Kidney (tissue), 22 donors: ENCODE measurements around the gene PAGR1. TPM values are rescaled to one million over a fixed set of nuclear protein-coding genes. Genes with fewer than 3 reads are reported as not detected.

Experiments
- DNase-seq, 5 donors: peaks; one replicate each; pipeline ENCODE4 v3.0.0-alpha.2; 2013 to 2020
- FAIRE-seq: peaks from 2 replicates; lab custom pipeline; 2012; peaks lifted over from hg19 to GRCh38; lab: Jason Lieb, UNC
- H3K27ac ChIP-seq, 2 donors: one replicate each; pipeline ENCODE4 v1.7.0; 2013; ENCODE audit warnings: low read depth in 2 of 2, low read length in 2 of 2, inconsistent platforms in 1 of 2
- H3K27me3 ChIP-seq: one replicate; pipeline ENCODE4 v1.7.1; 2013; ENCODE audit warnings: low read length, inconsistent platforms; ENCODE audit not compliant: control insufficient read depth, insufficient read depth
- H3K36me3 ChIP-seq, 3 donors: one replicate each; pipeline versions ENCODE4 v1.7.0 to v1.7.1; 2013; ENCODE audit warnings: low read length in 3 of 3, control low read depth in 1 of 3, inconsistent platforms in 1 of 3; ENCODE audit not compliant: insufficient read depth in 3 of 3, control insufficient read depth in 2 of 3
- H3K4me1 ChIP-seq, 3 donors: one replicate each; pipeline versions ENCODE4 v1.7.0 to v1.7.1; 2013; ENCODE audit warnings: low read length in 3 of 3, inconsistent platforms in 1 of 3, low read depth in 1 of 3; ENCODE audit not compliant: control insufficient read depth in 2 of 3, insufficient read depth in 2 of 3
- H3K4me3 ChIP-seq, 3 donors: one replicate each; pipeline versions ENCODE4 v1.7.0 to v1.8.1; 2013; ENCODE audit warnings: low read length in 3 of 3, control low read depth in 1 of 3, inconsistent platforms in 1 of 3
- H3K9ac ChIP-seq, 3 donors: one replicate each; pipeline versions ENCODE4 v1.7.0 to v1.7.1; 2013; ENCODE audit warnings: low read length in 3 of 3, control low read depth in 1 of 3, inconsistent platforms in 1 of 3
- H3K9me3 ChIP-seq, 3 donors: one replicate each; pipeline versions ENCODE4 v1.7.0 to v1.7.1; 2013; ENCODE audit warnings: low read length in 3 of 3, control low read depth in 1 of 3, inconsistent platforms in 1 of 3; ENCODE audit not compliant: control insufficient read depth in 2 of 3, insufficient read depth in 1 of 3
- intact Hi-C: fragments of 100-400 bp; cut with DNase I; formaldehyde crosslinking; loops from one replicate; pipeline ENCODE4 v1.11.1; 2022
- long read RNA-seq, 10 donors: library from polyadenylated mRNA in 1 of 10; unstranded in 1 of 10; transcript quantifications; one replicate each; pipeline ENCODE4 v2.0.0 and lab custom pipeline, GENCODE V29; 2021 to 2026
- polyA plus RNA-seq: library from polyadenylated mRNA; stranded (reverse); fragments of 350-450 nt; fragmentation: Illumina TruSeq; extraction: RNeasy Lipid Tissue Mini Kit (QIAGEN cat#74804); gene quantifications from one replicate; pipeline ENCODE4 v1.2.3, GENCODE V29; 2014; ENCODE audit warnings: low read depth, low replicate concordance; ENCODE audit not compliant: insufficient read depth
- total RNA-seq: library from RNA; stranded (reverse); fragmentation: NEBNext Ultra II Directional; extraction: Animal tissue kit (Norgen Biotek cat#: 25700); gene quantifications from one replicate; pipeline ENCODE4 v1.2.1, GENCODE V29; 2021
- TF ChIP-seq, protein P1 (sequence below): IDR thresholded peaks from 3 replicates; pipeline ENCODE4 v1.5.1; 2012; ENCODE audit warnings: mild to moderate bottlenecking, moderate library complexity, borderline replicate concordance; ENCODE audit not compliant: insufficient read depth; ENCODE audit errors: extremely low read depth
- donor health status: control.
- donor health status: control.
- donor health status: control.
- donor health status: control.
- donor health status: control.
- donor health status: DM: yes; HTN: yes; CAD: no.
- donor health status: Normal renal cell carcinoma (clear cell type).

Gene PAGR1
- 23.5 TPM for total RNA-seq
- polyA plus RNA-seq = 30.0 TPM
- long read RNA-seq, donor 1, transcript PAGR1-201 (3 exons, 1,702 nt) = major isoform, 23 of 23 reads
- long read RNA-seq, donor 1, partial matches to known transcripts = 0 of 23 reads
- long read RNA-seq, donor 1, other reads (novel, unspliced or antisense) = 0 of 23 reads
- long read RNA-seq, donor 2, transcript PAGR1-201 (3 exons, 1,702 nt) = major isoform, 21 of 21 reads
- long read RNA-seq, donor 2, partial matches to known transcripts = 0 of 21 reads
- long read RNA-seq, donor 2, other reads (novel, unspliced or antisense) = 0 of 21 reads
- long read RNA-seq, donor 3, transcript PAGR1-201 (3 exons, 1,702 nt) = major isoform, 22 of 22 reads
- long read RNA-seq, donor 3, partial matches to known transcripts = 0 of 22 reads
- long read RNA-seq, donor 3, other reads (novel, unspliced or antisense) = 0 of 22 reads
- long read RNA-seq, donor 4, transcript PAGR1-201 (3 exons, 1,702 nt) = major isoform, 15 of 15 reads
- long read RNA-seq, donor 4, partial matches to known transcripts = 0 of 15 reads
- long read RNA-seq, donor 4, other reads (novel, unspliced or antisense) = 0 of 15 reads
- long read RNA-seq, donor 5, partial matches to known transcripts = 0 of 1 reads
- long read RNA-seq, donor 5, other reads (novel, unspliced or antisense) = 0 of 1 reads
- long read RNA-seq, donor 6, transcript PAGR1-201 (3 exons, 1,702 nt) = major isoform, 17 of 17 reads
- long read RNA-seq, donor 6, partial matches to known transcripts = 0 of 17 reads
- long read RNA-seq, donor 6, other reads (novel, unspliced or antisense) = 0 of 17 reads
- long read RNA-seq, donor 7, transcript PAGR1-201 (3 exons, 1,702 nt) = major isoform, 57 of 58 reads
- long read RNA-seq, donor 7, partial matches to known transcripts = 1 of 58 reads
- long read RNA-seq, donor 7, other reads (novel, unspliced or antisense) = 0 of 58 reads
- long read RNA-seq, donor 8, transcript PAGR1-201 (3 exons, 1,702 nt) = major isoform, 17 of 17 reads
- long read RNA-seq, donor 8, partial matches to known transcripts = 0 of 17 reads
- long read RNA-seq, donor 8, other reads (novel, unspliced or antisense) = 0 of 17 reads
- long read RNA-seq, donor 9, transcript PAGR1-201 (3 exons, 1,702 nt) = major isoform, 8 of 8 reads
- long read RNA-seq, donor 9, partial matches to known transcripts = 0 of 8 reads
- long read RNA-seq, donor 9, other reads (novel, unspliced or antisense) = 0 of 8 reads
- long read RNA-seq, donor 10, transcript PAGR1-201 (3 exons, 1,702 nt) = major isoform, 23 of 23 reads
- long read RNA-seq, donor 10, partial matches to known transcripts = 0 of 23 reads
- long read RNA-seq, donor 10, other reads (novel, unspliced or antisense) = 0 of 23 reads

DNA sequence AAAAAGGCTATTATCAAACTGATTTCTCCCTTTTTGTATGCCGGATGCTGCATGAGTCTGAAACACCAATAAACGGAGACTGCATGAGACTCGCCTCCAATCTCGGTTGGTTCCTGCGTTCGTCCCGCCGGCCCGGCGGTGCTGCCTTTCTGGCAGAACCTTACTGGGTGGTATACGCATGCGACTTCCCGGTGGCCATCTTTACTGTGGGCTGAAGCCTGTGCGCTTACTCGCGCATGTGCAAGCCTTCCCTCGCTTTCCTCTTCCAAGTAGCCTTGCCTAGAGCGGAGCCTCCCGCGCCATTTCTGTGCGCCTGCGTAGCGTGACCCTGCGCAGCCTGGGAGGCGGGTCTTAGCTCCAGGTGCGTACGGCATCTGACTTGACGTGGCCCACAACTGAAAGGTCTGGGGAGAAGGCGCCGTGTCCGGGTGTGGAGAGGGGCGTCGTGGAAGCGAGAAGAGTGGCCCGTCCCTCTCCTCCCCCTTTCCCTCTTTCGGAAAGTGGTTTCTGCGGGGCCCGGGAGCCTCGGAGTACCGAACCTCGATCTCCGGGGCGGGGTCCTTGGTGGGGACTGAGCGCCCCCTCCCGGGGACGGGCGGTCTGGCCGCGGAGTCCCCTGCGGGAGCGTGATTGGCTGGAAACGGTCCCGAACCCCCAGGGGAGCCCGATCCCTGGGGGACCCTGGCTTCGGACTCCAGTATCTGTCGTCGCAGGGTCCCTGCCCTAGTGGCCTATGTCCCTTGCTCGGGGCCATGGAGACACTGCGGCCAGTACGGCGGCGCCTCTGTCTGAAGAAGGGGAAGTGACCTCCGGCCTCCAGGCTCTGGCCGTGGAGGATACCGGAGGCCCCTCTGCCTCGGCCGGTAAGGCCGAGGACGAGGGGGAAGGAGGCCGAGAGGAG, at the start of gene PAGR1:
Gene PAGR1 (plus strand): TSS at position 360 of the 901 bp plus-strand sequence. CDS start 374 bp downstream, at position 734.
- FAIRE-seq = no peak
- intact Hi-C loops = no loop called here
- Histone ChIP-seq H3K4me1 (peaks cover 0 to 22% (median 14%) of the 10 kb centered on the region in 3 donors), H3K9me3 (no peaks in the 10 kb centered on the region), H3K27me3 (no peaks in the 10 kb centered on the region), H3K9ac (peak within 1 kb of the TSS; percentile 76 to 86 (median 81)), H3K4me3 (peak within 1 kb of the TSS; percentile 82 to 91 (median 85)), H3K27ac (peak within 1 kb of the TSS; percentile 93 to 97), H3K36me3 (peaks cover 0 to 5% (median 0%) of the 10 kb centered on the region in 3 donors)
- TF ChIP-seq, protein P1, sequence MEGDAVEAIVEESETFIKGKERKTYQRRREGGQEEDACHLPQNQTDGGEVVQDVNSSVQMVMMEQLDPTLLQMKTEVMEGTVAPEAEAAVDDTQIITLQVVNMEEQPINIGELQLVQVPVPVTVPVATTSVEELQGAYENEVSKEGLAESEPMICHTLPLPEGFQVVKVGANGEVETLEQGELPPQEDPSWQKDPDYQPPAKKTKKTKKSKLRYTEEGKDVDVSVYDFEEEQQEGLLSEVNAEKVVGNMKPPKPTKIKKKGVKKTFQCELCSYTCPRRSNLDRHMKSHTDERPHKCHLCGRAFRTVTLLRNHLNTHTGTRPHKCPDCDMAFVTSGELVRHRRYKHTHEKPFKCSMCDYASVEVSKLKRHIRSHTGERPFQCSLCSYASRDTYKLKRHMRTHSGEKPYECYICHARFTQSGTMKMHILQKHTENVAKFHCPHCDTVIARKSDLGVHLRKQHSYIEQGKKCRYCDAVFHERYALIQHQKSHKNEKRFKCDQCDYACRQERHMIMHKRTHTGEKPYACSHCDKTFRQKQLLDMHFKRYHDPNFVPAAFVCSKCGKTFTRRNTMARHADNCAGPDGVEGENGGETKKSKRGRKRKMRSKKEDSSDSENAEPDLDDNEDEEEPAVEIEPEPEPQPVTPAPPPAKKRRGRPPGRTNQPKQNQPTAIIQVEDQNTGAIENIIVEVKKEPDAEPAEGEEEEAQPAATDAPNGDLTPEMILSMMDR = peak; percentile 70
- peak; percentile 99 for DNase-seq

DNA sequence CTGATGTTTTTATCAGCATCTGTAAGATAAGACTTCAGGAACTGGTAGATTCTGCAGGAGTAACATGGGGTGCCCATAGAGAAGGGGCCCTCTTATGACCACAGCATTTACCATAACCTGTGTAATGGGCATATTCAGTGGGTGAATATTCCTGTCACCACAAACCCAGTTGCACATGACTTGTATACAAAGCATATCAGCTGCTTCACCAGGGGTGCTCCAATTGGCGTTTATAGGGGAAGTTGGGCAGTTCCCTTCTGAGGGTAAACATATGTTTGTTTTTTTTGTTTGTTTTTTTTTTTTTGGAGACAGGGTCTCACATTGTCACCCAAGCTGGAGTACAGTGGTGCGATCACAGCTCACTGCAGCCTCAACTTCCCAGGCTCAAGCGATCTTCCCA, 49.4 kb upstream of the PAGR1 start:
- TF ChIP-seq, protein P1 = no peak
- Histone ChIP-seq H3K4me1 (no peaks in the 10 kb centered on the region), H3K36me3 (no peaks in the 10 kb centered on the region), H3K9ac (no peak overlapping the region), H3K27ac (no peak overlapping the region), H3K27me3 (no peaks in the 10 kb centered on the region), H3K4me3 (no peak overlapping the region), H3K9me3 (no peaks in the 10 kb centered on the region)
- no peak for DNase-seq
- FAIRE-seq = no peak
- intact Hi-C loops = no loop called here

DNA sequence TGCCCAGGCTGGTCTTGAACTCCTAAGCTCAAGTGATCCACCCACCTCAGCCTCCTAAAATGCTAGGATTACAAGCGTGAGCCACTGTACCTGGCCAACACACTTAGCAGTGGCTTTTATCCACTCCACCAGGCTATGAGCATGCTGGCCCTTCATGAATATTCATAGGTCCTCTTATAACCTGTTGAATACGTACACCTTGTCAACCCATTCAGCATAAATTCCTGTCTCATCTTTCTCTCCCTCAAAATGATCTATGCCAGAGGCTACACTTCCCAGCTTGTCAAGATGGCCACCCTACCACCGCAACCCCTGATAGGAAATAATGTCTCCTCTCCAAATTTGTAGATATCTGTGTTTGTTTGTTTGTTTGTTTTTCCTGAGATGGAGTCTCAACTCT, 48.9 kb upstream of the PAGR1 start:
- FAIRE-seq = no peak
- no peaks in the 10 kb centered on the region for H3K27me3 ChIP-seq
- no peaks in the 10 kb centered on the region for H3K36me3 ChIP-seq
- no peaks in the 10 kb centered on the region for H3K9me3 ChIP-seq
- no peak for DNase-seq
- TF ChIP-seq, protein P1 = no peak
- H3K9ac ChIP-seq = no peak overlapping the region
- intact Hi-C loops = no loop called here
- no peaks in the 10 kb centered on the region for H3K4me1 ChIP-seq
- H3K27ac ChIP-seq = no peak overlapping the region
- no peak overlapping the region for H3K4me3 ChIP-seq
